GM23338 (cell line): Measurements from ENCODE around the gene GTF2H1. TPM values are rescaled to one million over a fixed set of nuclear protein-coding genes. Genes with fewer than 3 reads are reported as not detected.

Source experiments
- ATAC-seq: fragments of 200-7000 bp; cut with Tn5 transposase; 3 replicates; pipeline ENCODE4 v1.9.1; 2020
- DNase-seq: peaks from one replicate; pipeline ENCODE4 v3.0.0-alpha.2; 2015; ENCODE audit warnings: low spot score
- H2AFZ ChIP-seq: fragments of 200-600 bp; sonication (generic); 2 replicates; pipeline ENCODE4 v1.8.0; 2016; ENCODE audit warnings: antibody characterized with exemption, mild to moderate bottlenecking, moderate library complexity
- H3F3A ChIP-seq: fragments of 200-600 bp; sonication (generic); replicated peaks from 2 replicates; pipeline ENCODE4 v1.8.0; 2017; ENCODE audit warnings: antibody characterized with exemption, mixed run types, low read depth
- H3K27ac ChIP-seq: fragments of 200-600 bp; sonication (generic); 2 replicates; pipeline ENCODE4 v1.6.1; 2016; ENCODE audit warnings: low read depth
- H3K27me3 ChIP-seq: fragments of 200-600 bp; sonication (generic); 2 replicates; pipeline ENCODE4 v1.8.0; 2016; ENCODE audit warnings: mild to moderate bottlenecking, mixed run types, moderate library complexity; ENCODE audit not compliant: insufficient read depth
- H3K36me3 ChIP-seq: fragments of 200-600 bp; sonication (generic); 2 replicates; pipeline ENCODE4 v1.8.0; 2016; ENCODE audit warnings: mild to moderate bottlenecking; ENCODE audit not compliant: insufficient read depth
- H3K4me1 ChIP-seq: fragments of 200-600 bp; sonication (generic); 2 replicates; pipeline ENCODE4 v1.8.0; 2016; ENCODE audit warnings: mild to moderate bottlenecking, moderate library complexity; ENCODE audit not compliant: insufficient read depth
- H3K4me2 ChIP-seq: fragments of 200-600 bp; sonication (generic); 2 replicates; pipeline ENCODE4 v1.7.1; 2017; ENCODE audit warnings: mixed run types
- H3K4me3 ChIP-seq: fragments of 200-600 bp; sonication (generic); 2 replicates; pipeline ENCODE4 v1.6.1; 2016; ENCODE audit warnings: mixed run types
- H3K79me2 ChIP-seq: fragments of 200-600 bp; sonication (generic); replicated peaks from 2 replicates; pipeline ENCODE4 v1.8.0; 2017; ENCODE audit warnings: mild to moderate bottlenecking; ENCODE audit not compliant: insufficient read depth
- H3K9me2 ChIP-seq: fragments of 200-600 bp; sonication (generic); 2 replicates; pipeline ENCODE4 v1.8.0; 2017; ENCODE audit not compliant: insufficient read depth
- H4K20me1 ChIP-seq: fragments of 200-600 bp; sonication (generic); replicated peaks from 2 replicates; pipeline ENCODE4 v1.8.0; 2017; ENCODE audit warnings: mild to moderate bottlenecking; ENCODE audit not compliant: insufficient read depth
- H3K27ac Mint-ChIP-seq: 2 replicates; pipeline ENCODE4 v1.8.0; 2020; ENCODE audit warnings: inconsistent platforms, mild to moderate bottlenecking, moderate library complexity, mixed read lengths
- H3K27me3 Mint-ChIP-seq: 3 replicates; pipeline ENCODE4 v1.8.0; 2022; ENCODE audit warnings: low read depth, mild to moderate bottlenecking, moderate library complexity, mixed read lengths, inconsistent platforms; ENCODE audit not compliant: insufficient read depth, poor library complexity
- H3K36me3 Mint-ChIP-seq: 3 replicates; pipeline ENCODE4 v1.8.0; 2021; ENCODE audit warnings: low read depth, mild to moderate bottlenecking, inconsistent platforms, moderate library complexity, mixed read lengths
- H3K4me1 Mint-ChIP-seq: 3 replicates; pipeline ENCODE4 v1.8.0; 2020; ENCODE audit warnings: mild to moderate bottlenecking, inconsistent platforms, mixed read lengths
- H3K4me3 Mint-ChIP-seq: 3 replicates; pipeline ENCODE4 v1.8.0; 2021; ENCODE audit warnings: moderate library complexity, mild to moderate bottlenecking, inconsistent platforms, mixed read lengths
- H3K9me3 Mint-ChIP-seq: 3 replicates; pipeline ENCODE4 v1.8.0; 2020; ENCODE audit warnings: moderate library complexity, mild to moderate bottlenecking, inconsistent platforms, mixed read lengths
- CREB1 ChIP-seq: fragments of 250-450 bp; sonication (Bioruptor Pico); IDR thresholded peaks from 2 replicates; pipeline ENCODE4 v1.5.0; 2020; ENCODE audit warnings: low read depth, mild to moderate bottlenecking, moderate library complexity
- EZH2 ChIP-seq: fragments of 200-600 bp; sonication (generic); IDR thresholded peaks from one replicate; pipeline ENCODE4 v1.8.0; 2017; ENCODE audit warnings: antibody characterized with exemption, mild to moderate bottlenecking, low read depth; ENCODE audit not compliant: unreplicated experiment
- EZH2phosphoT487 ChIP-seq: fragments of 200-600 bp; sonication (generic); IDR thresholded peaks from one replicate; pipeline ENCODE4 v1.8.1; 2018; ENCODE audit warnings: antibody characterized with exemption; ENCODE audit not compliant: unreplicated experiment
- JUNB ChIP-seq: IDR thresholded peaks from one replicate; pipeline ENCODE4 v1.6.1; 2016; ENCODE audit warnings: antibody characterized with exemption; ENCODE audit not compliant: unreplicated experiment
- NANOG ChIP-seq: IDR thresholded peaks from 2 replicates; pipeline ENCODE4 v1.6.1; 2016; ENCODE audit warnings: antibody characterized with exemption, borderline replicate concordance
- POLR2AphosphoS5 ChIP-seq: IDR thresholded peaks from 2 replicates; pipeline ENCODE4 v1.6.1; 2016; ENCODE audit warnings: antibody characterized with exemption, low read depth
- STAT1 ChIP-seq: IDR thresholded peaks from one replicate; pipeline ENCODE4 v1.6.1; 2016; ENCODE audit warnings: antibody characterized with exemption; ENCODE audit not compliant: unreplicated experiment
- ZNF114 ChIP-seq: fragments of 250-450 bp; sonication (Bioruptor Pico); IDR thresholded peaks from 2 replicates; pipeline ENCODE4 v1.5.0; 2020; ENCODE audit warnings: mild to moderate bottlenecking, moderate library complexity
- ZNF331 ChIP-seq: fragments of 250-450 bp; sonication (Bioruptor Pico); IDR thresholded peaks from 2 replicates; pipeline ENCODE4 v1.5.0; 2020; ENCODE audit warnings: low read depth, mild to moderate bottlenecking, moderate library complexity
- polyA plus RNA-seq: library from polyadenylated mRNA; unstranded; fragments of >200 nt; fragmentation: Nextera tagmentation; extraction: Ambion mirVana; gene quantifications from 2 replicates; pipeline ENCODE4 v1.2.1, GENCODE V29; 2016
- total RNA-seq: library from RNA; depleted of rRNA; stranded (reverse); fragments of >200 nt; shearing (Covaris generic); gene quantifications from 2 replicates; pipeline ENCODE4 v1.2.3, GENCODE V29; 2014
- TF ChIP-seq, protein P1 (sequence below): IDR thresholded peaks from 2 replicates; pipeline ENCODE4 v1.6.1; 2016; ENCODE audit warnings: antibody characterized with exemption
- TF ChIP-seq, protein P2 (sequence below): fragments of 250-450 bp; sonication (Bioruptor Pico); IDR thresholded peaks from 2 replicates; pipeline ENCODE4 v1.5.0; 2020; ENCODE audit warnings: mild to moderate bottlenecking, moderate library complexity
- TF ChIP-seq, protein P3 (sequence below): IDR thresholded peaks from one replicate; pipeline ENCODE4 v1.6.1; 2018; ENCODE audit warnings: antibody characterized with exemption; ENCODE audit not compliant: unreplicated experiment
- TF ChIP-seq, protein P4 (sequence below), 2 experiments: fragments of 200-600 bp in 1 of 2; sonication (generic) in 1 of 2; conservative IDR thresholded peaks; 2 replicates each; pipeline versions ENCODE4 v1.5.1 to v1.6.1; 2016 to 2017; ENCODE audit warnings: antibody characterized with exemption in 2 of 2, low read depth in 2 of 2, mild to moderate bottlenecking in 2 of 2, moderate library complexity in 1 of 2

GTF2H1 gene
- total and polyA plus RNA-seq, 2 experiments from 2014 or later: 16.5 to 43.6 TPM

DNA sequence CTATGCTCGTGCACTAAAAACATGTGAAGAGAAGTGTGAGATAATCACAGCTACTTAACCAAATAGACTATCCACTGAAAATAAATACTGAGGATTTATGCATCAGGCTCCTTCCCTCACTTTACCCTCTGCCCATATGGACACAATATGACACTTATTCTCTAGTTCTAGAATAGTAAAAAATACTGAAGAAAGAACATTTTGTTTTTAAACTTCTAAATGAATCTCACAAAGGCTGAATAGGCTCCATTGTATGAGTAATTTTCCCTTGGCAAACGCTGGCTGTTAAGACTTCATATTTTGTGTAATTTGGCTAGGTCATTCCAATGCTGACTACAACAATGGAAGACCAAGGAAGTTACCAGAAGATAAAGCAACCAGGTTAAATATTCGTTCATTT, 10.4 kb upstream of the GTF2H1 start:
- H3K4me2 ChIP-seq: no peak overlapping the region
- no peak overlapping the region for H3K4me3 ChIP-seq
- Mint-ChIP-seq H3K9me3 (no peaks in the 10 kb centered on the region), H3K36me3 (peaks cover 32% of the 10 kb centered on the region), H3K4me3 (no peak overlapping the region), H3K27me3 (no peaks in the 10 kb centered on the region), H3K27ac (no peak overlapping the region), H3K4me1 (no peaks in the 10 kb centered on the region)
- H4K20me1 ChIP-seq: no peaks in the 10 kb centered on the region; the same call in none of the 2 replicates
- peaks cover 36% of the 10 kb centered on the region for H3K36me3 ChIP-seq
- H3K27ac ChIP-seq: no peak overlapping the region
- peaks cover 46% of the 10 kb centered on the region for H3K79me2 ChIP-seq
- no peak for TF ChIP-seq POLR2AphosphoS5
- TF ChIP-seq, protein P1, sequence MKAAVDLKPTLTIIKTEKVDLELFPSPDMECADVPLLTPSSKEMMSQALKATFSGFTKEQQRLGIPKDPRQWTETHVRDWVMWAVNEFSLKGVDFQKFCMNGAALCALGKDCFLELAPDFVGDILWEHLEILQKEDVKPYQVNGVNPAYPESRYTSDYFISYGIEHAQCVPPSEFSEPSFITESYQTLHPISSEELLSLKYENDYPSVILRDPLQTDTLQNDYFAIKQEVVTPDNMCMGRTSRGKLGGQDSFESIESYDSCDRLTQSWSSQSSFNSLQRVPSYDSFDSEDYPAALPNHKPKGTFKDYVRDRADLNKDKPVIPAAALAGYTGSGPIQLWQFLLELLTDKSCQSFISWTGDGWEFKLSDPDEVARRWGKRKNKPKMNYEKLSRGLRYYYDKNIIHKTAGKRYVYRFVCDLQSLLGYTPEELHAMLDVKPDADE: no peak
- no peak for TF ChIP-seq EZH2phosphoT487
- TF ChIP-seq NANOG: no peak
- TF ChIP-seq ZNF331 (CRISPR knock-in tag): no peak
- TF ChIP-seq, protein P2, sequence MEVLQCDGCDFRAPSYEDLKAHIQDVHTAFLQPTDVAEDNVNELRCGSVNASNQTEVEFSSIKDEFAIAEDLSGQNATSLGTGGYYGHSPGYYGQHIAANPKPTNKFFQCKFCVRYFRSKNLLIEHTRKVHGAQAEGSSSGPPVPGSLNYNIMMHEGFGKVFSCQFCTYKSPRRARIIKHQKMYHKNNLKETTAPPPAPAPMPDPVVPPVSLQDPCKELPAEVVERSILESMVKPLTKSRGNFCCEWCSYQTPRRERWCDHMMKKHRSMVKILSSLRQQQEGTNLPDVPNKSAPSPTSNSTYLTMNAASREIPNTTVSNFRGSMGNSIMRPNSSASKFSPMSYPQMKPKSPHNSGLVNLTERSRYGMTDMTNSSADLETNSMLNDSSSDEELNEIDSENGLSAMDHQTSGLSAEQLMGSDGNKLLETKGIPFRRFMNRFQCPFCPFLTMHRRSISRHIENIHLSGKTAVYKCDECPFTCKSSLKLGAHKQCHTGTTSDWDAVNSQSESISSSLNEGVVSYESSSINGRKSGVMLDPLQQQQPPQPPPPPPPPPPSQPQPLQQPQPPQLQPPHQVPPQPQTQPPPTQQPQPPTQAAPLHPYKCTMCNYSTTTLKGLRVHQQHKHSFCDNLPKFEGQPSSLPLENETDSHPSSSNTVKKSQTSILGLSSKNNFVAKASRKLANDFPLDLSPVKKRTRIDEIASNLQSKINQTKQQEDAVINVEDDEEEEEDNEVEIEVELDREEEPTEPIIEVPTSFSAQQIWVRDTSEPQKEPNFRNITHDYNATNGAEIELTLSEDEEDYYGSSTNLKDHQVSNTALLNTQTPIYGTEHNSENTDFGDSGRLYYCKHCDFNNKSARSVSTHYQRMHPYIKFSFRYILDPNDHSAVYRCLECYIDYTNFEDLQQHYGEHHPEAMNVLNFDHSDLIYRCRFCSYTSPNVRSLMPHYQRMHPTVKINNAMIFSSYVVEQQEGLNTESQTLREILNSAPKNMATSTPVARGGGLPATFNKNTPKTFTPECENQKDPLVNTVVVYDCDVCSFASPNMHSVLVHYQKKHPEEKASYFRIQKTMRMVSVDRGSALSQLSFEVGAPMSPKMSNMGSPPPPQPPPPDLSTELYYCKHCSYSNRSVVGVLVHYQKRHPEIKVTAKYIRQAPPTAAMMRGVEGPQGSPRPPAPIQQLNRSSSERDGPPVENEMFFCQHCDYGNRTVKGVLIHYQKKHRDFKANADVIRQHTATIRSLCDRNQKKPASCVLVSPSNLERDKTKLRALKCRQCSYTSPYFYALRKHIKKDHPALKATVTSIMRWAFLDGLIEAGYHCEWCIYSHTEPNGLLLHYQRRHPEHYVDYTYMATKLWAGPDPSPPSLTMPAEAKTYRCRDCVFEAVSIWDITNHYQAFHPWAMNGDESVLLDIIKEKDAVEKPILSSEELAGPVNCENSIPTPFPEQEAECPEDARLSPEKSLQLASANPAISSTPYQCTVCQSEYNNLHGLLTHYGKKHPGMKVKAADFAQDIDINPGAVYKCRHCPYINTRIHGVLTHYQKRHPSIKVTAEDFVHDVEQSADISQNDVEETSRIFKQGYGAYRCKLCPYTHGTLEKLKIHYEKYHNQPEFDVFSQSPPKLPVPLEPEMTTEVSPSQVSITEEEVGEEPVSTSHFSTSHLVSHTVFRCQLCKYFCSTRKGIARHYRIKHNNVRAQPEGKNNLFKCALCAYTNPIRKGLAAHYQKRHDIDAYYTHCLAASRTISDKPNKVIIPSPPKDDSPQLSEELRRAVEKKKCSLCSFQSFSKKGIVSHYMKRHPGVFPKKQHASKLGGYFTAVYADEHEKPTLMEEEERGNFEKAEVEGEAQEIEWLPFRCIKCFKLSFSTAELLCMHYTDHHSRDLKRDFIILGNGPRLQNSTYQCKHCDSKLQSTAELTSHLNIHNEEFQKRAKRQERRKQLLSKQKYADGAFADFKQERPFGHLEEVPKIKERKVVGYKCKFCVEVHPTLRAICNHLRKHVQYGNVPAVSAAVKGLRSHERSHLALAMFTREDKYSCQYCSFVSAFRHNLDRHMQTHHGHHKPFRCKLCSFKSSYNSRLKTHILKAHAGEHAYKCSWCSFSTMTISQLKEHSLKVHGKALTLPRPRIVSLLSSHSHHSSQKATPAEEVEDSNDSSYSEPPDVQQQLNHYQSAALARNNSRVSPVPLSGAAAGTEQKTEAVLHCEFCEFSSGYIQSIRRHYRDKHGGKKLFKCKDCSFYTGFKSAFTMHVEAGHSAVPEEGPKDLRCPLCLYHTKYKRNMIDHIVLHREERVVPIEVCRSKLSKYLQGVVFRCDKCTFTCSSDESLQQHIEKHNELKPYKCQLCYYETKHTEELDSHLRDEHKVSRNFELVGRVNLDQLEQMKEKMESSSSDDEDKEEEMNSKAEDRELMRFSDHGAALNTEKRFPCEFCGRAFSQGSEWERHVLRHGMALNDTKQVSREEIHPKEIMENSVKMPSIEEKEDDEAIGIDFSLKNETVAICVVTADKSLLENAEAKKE: no peak
- no peak for TF ChIP-seq STAT1
- no peak for TF ChIP-seq EZH2
- no peak for TF ChIP-seq JUNB
- TF ChIP-seq, protein P3, sequence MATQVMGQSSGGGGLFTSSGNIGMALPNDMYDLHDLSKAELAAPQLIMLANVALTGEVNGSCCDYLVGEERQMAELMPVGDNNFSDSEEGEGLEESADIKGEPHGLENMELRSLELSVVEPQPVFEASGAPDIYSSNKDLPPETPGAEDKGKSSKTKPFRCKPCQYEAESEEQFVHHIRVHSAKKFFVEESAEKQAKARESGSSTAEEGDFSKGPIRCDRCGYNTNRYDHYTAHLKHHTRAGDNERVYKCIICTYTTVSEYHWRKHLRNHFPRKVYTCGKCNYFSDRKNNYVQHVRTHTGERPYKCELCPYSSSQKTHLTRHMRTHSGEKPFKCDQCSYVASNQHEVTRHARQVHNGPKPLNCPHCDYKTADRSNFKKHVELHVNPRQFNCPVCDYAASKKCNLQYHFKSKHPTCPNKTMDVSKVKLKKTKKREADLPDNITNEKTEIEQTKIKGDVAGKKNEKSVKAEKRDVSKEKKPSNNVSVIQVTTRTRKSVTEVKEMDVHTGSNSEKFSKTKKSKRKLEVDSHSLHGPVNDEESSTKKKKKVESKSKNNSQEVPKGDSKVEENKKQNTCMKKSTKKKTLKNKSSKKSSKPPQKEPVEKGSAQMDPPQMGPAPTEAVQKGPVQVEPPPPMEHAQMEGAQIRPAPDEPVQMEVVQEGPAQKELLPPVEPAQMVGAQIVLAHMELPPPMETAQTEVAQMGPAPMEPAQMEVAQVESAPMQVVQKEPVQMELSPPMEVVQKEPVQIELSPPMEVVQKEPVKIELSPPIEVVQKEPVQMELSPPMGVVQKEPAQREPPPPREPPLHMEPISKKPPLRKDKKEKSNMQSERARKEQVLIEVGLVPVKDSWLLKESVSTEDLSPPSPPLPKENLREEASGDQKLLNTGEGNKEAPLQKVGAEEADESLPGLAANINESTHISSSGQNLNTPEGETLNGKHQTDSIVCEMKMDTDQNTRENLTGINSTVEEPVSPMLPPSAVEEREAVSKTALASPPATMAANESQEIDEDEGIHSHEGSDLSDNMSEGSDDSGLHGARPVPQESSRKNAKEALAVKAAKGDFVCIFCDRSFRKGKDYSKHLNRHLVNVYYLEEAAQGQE: no peak
- TF ChIP-seq, protein P4, sequence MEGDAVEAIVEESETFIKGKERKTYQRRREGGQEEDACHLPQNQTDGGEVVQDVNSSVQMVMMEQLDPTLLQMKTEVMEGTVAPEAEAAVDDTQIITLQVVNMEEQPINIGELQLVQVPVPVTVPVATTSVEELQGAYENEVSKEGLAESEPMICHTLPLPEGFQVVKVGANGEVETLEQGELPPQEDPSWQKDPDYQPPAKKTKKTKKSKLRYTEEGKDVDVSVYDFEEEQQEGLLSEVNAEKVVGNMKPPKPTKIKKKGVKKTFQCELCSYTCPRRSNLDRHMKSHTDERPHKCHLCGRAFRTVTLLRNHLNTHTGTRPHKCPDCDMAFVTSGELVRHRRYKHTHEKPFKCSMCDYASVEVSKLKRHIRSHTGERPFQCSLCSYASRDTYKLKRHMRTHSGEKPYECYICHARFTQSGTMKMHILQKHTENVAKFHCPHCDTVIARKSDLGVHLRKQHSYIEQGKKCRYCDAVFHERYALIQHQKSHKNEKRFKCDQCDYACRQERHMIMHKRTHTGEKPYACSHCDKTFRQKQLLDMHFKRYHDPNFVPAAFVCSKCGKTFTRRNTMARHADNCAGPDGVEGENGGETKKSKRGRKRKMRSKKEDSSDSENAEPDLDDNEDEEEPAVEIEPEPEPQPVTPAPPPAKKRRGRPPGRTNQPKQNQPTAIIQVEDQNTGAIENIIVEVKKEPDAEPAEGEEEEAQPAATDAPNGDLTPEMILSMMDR (conservative IDR thresholded peaks at IDR 0.05; ENCODE audit: low read depth in 2 of 2): no peak
- TF ChIP-seq ZNF114: no peak
- TF ChIP-seq CREB1: no peak
- ATAC-seq (no peak), DNase-seq (no peak)
- no peaks in the 10 kb centered on the region for H3F3A ChIP-seq
- H3K9me2 ChIP-seq: no peaks in the 10 kb centered on the region
- H2AFZ ChIP-seq: no peak overlapping the region
- H3K4me1 ChIP-seq: no peaks in the 10 kb centered on the region
- no peaks in the 10 kb centered on the region for H3K27me3 ChIP-seq
